Measurements from ENCODE around the gene P3R3URF.

P3R3URF gene

DNA sequence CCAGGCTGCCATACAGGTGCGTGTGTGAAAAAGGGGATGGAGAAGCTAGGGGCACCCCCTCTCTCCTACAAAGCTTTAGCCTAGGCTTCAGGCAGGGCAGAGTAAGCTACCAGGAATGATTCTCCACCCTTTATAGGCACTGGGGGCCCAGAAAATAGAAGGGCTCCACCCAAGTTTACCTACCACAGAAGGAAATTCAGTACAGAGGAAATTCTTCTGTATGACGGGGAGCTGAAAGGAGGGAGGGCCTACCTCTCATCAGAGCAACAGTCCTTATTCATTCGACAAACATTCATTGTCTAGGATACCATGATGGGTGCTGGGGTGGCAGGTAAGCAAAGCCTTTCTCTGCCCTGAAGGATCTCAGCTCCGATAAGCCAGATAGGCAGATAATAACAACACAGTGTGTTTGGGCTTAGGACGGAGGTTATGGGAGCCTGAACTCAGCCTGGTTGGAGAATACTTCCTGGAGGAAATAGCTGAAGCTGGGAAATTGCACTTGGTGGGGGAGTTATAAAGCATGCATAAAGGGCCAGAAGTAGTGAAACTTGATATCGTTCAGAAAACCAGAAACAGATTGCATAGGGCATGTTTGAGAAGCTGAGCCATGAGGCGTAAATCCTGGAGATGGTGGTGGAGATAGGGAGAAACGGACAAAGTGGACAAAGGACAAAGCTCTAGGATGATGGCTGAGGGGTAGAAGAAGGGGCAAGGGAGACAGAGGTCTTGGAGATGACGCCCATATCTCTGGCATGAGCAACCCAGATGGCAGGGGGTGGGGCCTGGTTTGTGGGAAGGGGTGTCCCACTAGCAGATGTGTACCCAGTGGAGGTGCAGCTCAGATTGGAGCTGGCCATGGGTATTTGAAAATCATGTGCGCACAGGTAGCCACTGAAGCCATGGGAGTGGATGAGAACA is 5.3 kb upstream of the P3R3URF start:
- DNase-seq (ENCODE audit: insufficient read length, low spot score) (no peak), FAIRE-seq (no peak)
- TF ChIP-seq, protein P1, sequence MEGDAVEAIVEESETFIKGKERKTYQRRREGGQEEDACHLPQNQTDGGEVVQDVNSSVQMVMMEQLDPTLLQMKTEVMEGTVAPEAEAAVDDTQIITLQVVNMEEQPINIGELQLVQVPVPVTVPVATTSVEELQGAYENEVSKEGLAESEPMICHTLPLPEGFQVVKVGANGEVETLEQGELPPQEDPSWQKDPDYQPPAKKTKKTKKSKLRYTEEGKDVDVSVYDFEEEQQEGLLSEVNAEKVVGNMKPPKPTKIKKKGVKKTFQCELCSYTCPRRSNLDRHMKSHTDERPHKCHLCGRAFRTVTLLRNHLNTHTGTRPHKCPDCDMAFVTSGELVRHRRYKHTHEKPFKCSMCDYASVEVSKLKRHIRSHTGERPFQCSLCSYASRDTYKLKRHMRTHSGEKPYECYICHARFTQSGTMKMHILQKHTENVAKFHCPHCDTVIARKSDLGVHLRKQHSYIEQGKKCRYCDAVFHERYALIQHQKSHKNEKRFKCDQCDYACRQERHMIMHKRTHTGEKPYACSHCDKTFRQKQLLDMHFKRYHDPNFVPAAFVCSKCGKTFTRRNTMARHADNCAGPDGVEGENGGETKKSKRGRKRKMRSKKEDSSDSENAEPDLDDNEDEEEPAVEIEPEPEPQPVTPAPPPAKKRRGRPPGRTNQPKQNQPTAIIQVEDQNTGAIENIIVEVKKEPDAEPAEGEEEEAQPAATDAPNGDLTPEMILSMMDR (IDR thresholded peaks at IDR 0.05; ENCODE audit: insufficient read depth, missing control alignments): no peak

DNA sequence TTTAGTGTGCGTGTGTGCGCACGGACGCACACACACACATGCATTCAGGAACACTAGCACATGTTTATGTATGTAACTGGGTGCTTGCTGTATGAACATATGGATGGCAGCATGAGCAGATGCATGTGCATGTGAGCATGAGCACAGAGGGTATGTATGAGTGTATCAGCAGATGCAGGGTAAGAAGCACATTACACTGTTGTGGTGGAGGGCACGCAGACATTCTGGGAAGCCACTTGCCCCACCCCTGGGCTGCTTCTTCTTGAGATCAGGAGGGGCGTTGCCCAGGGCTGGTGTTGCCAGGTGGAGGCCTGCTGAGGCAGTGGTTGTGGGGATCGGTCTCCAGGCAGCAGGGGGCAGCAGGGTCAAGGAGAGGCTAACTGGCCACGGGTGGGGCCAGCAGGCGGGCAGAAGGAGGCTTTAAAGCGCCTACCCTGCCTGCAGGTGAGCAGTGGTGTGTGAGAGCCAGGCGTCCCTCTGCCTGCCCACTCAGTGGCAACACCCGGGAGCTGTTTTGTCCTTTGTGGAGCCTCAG is 3.9 kb upstream of the P3R3URF start:
- DNase-seq (ENCODE audit: insufficient read length, low spot score) (no peak), FAIRE-seq (no peak)
- TF ChIP-seq, protein P1 (IDR thresholded peaks at IDR 0.05; ENCODE audit: insufficient read depth, missing control alignments): no peak

DNA sequence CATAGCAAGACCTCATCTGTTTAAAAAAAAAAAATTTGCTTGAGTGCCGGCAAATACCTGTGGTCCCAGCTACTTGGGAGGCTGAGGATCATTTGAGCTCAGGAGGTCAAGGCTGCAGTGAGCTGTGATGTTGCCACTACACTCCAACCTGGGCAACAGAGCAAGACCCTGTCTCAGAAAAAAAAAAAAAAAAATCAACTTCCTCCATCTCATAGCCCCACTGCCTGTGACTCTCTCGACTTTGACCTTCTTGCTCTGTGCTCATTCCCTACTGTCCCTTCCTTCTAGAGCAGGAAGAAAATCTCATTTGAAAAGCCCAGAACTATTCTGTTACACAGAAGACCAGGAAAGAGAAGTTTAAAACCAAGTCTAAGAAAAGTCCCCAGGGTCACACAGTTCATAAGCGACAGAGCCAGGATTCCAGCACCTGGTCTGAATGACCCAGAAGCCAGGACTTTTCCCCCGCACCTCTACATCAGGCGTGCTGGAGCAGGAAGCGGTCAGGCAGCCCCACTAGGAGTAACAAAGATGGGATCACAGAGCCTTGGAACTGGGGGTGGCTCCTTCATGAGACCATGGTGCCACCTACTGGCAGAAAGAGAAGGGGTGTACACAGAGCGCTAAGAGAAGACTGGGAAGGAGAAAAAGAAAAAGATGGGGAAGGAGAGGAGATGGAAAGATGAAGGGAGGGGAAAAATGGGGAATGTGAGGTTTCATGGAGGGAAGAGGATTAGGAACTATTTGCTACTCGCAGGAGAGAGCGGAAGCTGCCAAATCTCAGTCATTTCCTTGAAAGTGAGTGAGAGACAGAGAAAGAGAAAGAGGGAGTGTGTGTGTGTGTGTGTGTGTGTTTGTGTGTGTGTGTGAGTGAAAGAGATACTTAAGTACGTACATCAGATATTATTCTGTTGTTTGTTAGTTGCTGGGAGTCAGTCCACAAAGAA is 3.1 kb upstream of the P3R3URF start:
- FAIRE-seq (no peak), DNase-seq (ENCODE audit: insufficient read length, low spot score) (peak; percentile 90)
- TF ChIP-seq, protein P1 (IDR thresholded peaks at IDR 0.05; ENCODE audit: insufficient read depth, missing control alignments): peak; percentile 99

DNA sequence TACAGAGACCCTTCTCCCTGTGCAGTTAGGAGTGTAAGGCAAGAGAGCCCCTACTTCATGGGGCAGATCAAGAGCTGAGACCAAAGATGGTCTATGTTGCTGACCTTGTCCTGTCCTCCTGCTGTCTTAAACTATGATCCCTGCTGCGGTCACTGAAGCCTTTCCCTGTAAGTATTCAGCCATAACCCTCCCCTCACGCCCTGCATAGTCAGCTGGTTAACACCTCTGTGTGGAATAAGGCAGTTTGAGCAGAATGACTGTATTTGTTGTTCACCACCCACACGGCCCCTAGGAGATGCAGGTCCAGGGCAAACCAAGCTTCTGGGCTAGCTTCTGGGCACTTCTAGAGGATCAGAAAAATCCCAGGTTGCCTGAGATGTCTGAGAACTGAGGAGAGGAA is 1.0 kb downstream of the P3R3URF start:
- FAIRE-seq: no peak
- TF ChIP-seq, protein P1 (IDR thresholded peaks at IDR 0.05; ENCODE audit: insufficient read depth, missing control alignments): no peak
- peak; percentile 1 for DNase-seq (ENCODE audit: insufficient read length, low spot score)

DNA sequence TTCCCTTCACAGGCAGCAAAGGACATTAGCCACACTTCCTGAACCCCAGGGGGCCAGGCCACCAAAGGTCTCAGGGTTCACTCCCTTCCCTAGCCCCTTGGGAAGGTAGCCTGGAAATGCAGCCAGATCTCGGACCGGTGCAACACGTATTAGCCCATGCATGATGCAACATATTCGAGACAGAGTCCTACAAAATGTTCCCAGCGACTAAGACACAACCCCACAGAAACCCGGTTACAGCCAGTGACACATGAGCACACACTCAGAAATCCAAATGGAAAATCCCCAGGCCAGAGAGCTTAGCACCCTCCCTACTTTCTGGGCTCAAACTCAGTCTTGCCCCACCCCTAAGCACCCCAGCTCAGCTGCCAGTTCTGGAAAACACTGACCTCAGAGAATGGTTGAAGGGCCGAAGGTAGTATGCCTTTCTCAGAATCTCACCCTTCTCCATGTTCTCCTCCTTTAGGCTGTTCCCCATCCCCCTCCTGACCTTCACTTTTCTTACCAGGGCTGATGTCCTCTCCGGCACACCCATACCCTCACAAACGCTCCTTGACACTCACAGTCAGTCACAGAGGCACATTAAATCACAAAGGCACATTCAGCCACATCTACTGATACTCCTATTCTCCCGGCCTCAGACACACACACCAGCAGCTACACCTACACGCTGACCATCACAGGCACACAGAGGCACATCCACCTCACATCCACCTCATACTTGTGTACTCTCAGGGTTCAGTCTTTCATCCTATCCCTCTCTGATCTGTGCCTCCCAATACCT is 1.6 kb downstream of the P3R3URF start, which contains the start of gene TSPAN1:
TSPAN1 (plus strand) TSS at position 640 of the 784 bp plus-strand sequence. CDS start 6,021 bp downstream, outside the sequence.
- TF ChIP-seq, protein P1 (IDR thresholded peaks at IDR 0.05; ENCODE audit: insufficient read depth, missing control alignments): no peak
- DNase-seq (ENCODE audit: insufficient read length, low spot score) (peak; percentile 5), FAIRE-seq (no peak)

DNA sequence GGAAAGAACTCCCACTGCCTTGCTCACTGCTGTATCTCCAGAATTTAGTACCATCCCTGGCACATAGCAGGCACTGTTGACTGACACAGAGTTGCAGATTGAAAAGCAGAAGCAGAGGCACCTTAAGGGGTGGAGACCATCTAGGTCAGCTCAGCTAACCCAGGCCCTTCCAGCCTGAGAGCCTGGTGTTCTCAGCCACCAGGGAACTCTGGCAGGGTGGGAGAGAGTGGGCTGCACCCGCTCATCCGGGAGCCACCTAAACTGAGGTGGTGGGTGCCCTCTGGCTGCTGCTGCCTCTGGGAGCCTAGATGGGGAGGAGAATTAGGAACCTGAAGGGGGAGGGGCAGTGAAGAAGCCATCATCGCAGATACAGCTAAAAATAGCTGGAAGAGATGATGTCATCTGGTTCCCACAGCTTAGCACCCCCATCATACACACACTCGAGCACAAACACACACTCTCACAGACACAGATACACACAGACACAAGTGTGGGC is 2.9 kb downstream of the P3R3URF start:
- DNase-seq (ENCODE audit: insufficient read length, low spot score) (no peak), FAIRE-seq (no peak)
- TF ChIP-seq, protein P1 (IDR thresholded peaks at IDR 0.05; ENCODE audit: insufficient read depth, missing control alignments): no peak

All from D721Med (cell line).